ENCODE measurements around the gene PTGER4.

The PTGER4 gene

GRCh38 chr5:40733879-40734563 is 54.3 kb downstream of the PTGER4 start:
- no peaks in the 10 kb centered on the region for H4K20me1 ChIP-seq (ENCODE audit: control insufficient read depth, insufficient read depth, low read depth, low read length)
- H3F3A ChIP-seq (ENCODE audit: control insufficient read depth, insufficient read depth): peaks cover 4% of the 10 kb centered on the region; the same call in 1 of the 2 replicates
- H3K9me3 ChIP-seq (ENCODE audit: control insufficient read depth, insufficient read depth, low read length): no peaks in the 10 kb centered on the region
- no peaks in the 10 kb centered on the region; the same call in 1 of the 2 replicates for H3K79me2 ChIP-seq (ENCODE audit: control insufficient read depth, low read length)
- H3K4me2 ChIP-seq (ENCODE audit: low read length): no peak overlapping the region
- H3K4me1 ChIP-seq (ENCODE audit: control insufficient read depth, low read length): no peaks in the 10 kb centered on the region
- no peak overlapping the region for H3K4me3 ChIP-seq (ENCODE audit: low read length)
- TF ChIP-seq EZH2phosphoT487 (IDR thresholded peaks at IDR 0.05; ENCODE audit: borderline replicate concordance, low read length) (no peak), CTCF (IDR thresholded peaks at IDR 0.05; ENCODE audit: low read depth, low read length, poor library complexity, severe bottlenecking) (no peak)
- H3K9me2 ChIP-seq (replicated peaks; ENCODE audit: control insufficient read depth, low read length): no peaks in the 10 kb centered on the region
- H3K27ac ChIP-seq (ENCODE audit: low read depth, low read length): no peak overlapping the region
- 0 out of 2 replicates have a peak, but pooled peaks cover 2% of the 10 kb centered on the region for H3K36me3 ChIP-seq (ENCODE audit: control insufficient read depth, low read length)
- H3K27me3 ChIP-seq (ENCODE audit: control insufficient read depth, low read length): no peaks in the 10 kb centered on the region

DNA sequence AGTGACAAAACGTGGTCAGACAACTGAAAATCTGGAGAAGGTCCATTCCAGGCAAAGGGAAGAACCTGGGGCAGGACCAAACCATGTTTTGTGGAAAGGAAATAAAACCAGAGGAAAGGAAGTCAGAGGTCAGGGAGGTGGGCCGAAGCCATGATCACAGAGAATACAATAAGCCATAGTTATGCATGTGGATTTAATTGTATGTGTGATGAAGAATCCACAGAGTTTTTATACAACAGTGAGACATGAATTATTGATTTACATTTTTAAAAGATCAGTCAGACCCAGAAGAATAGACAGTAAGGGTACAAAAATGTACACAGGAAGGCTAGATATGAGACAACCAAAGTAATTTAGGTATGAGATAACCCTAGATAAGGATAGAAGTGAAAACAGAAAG is 55.3 kb downstream of the PTGER4 start:
- Histone ChIP-seq H3K79me2 (ENCODE audit: control insufficient read depth, low read length) (no peaks in the 10 kb centered on the region; the same call in 1 of the 2 replicates), H3F3A (ENCODE audit: control insufficient read depth, insufficient read depth) (peaks cover 4% of the 10 kb centered on the region; the same call in 1 of the 2 replicates), H3K4me1 (ENCODE audit: control insufficient read depth, low read length) (no peaks in the 10 kb centered on the region), H3K9me3 (ENCODE audit: control insufficient read depth, insufficient read depth, low read length) (no peaks in the 10 kb centered on the region), H4K20me1 (ENCODE audit: control insufficient read depth, insufficient read depth, low read depth, low read length) (no peaks in the 10 kb centered on the region), H3K4me3 (ENCODE audit: low read length) (no peak overlapping the region), H3K4me2 (ENCODE audit: low read length) (no peak overlapping the region), H3K36me3 (ENCODE audit: control insufficient read depth, low read length) (0 out of 2 replicates have a peak, but pooled peaks cover 2% of the 10 kb centered on the region), H3K9me2 (replicated peaks; ENCODE audit: control insufficient read depth, low read length) (no peaks in the 10 kb centered on the region), H3K27me3 (ENCODE audit: control insufficient read depth, low read length) (no peaks in the 10 kb centered on the region), H3K27ac (ENCODE audit: low read depth, low read length) (no peak overlapping the region)
- no peak for TF ChIP-seq EZH2phosphoT487 (IDR thresholded peaks at IDR 0.05; ENCODE audit: borderline replicate concordance, low read length)
- no peak for TF ChIP-seq CTCF (IDR thresholded peaks at IDR 0.05; ENCODE audit: low read depth, low read length, poor library complexity, severe bottlenecking)

DNA sequence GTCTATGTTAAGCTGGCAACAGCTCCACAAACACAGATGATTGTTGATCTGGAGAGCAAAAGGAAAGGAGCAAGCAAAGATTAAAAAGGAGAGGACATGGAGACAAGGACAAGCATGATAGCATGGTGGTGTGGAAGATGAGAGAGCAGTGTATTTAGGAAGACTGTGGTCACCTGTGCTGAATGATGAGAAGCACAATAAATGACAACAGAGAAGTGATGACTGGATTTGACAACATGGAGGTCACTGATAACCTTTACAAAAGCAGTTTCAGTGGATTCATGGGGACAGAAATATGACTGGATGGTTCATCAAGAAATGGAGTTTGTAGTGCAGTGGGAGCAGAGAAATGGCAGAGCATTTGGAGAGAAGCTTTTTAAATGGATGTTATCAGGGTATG is 55.9 kb downstream of the PTGER4 start:
- Histone ChIP-seq H3K4me2 (ENCODE audit: low read length) (no peak overlapping the region), H3K4me3 (ENCODE audit: low read length) (no peak overlapping the region), H3K4me1 (ENCODE audit: control insufficient read depth, low read length) (no peaks in the 10 kb centered on the region), H3K36me3 (ENCODE audit: control insufficient read depth, low read length) (0 out of 2 replicates have a peak, but pooled peaks cover 4% of the 10 kb centered on the region), H4K20me1 (ENCODE audit: control insufficient read depth, insufficient read depth, low read depth, low read length) (no peaks in the 10 kb centered on the region), H3K79me2 (ENCODE audit: control insufficient read depth, low read length) (no peaks in the 10 kb centered on the region; the same call in 1 of the 2 replicates), H3K9me2 (replicated peaks; ENCODE audit: control insufficient read depth, low read length) (no peaks in the 10 kb centered on the region), H3K27ac (ENCODE audit: low read depth, low read length) (no peak overlapping the region), H3F3A (ENCODE audit: control insufficient read depth, insufficient read depth) (peaks cover 4% of the 10 kb centered on the region; the same call in 1 of the 2 replicates), H3K27me3 (ENCODE audit: control insufficient read depth, low read length) (no peaks in the 10 kb centered on the region), H3K9me3 (ENCODE audit: control insufficient read depth, insufficient read depth, low read length) (no peaks in the 10 kb centered on the region)
- no peak for TF ChIP-seq EZH2phosphoT487 (IDR thresholded peaks at IDR 0.05; ENCODE audit: borderline replicate concordance, low read length)
- no peak for TF ChIP-seq CTCF (IDR thresholded peaks at IDR 0.05; ENCODE audit: low read depth, low read length, poor library complexity, severe bottlenecking)
